Ascending aorta (tissue), 2 donors: ENCODE data around the gene IQCN. TPM values are rescaled to one million over a fixed set of nuclear protein-coding genes. Genes with fewer than 3 reads are reported as not detected.

Source experiments
- DNase-seq, 2 donors: peaks; one replicate each; pipeline ENCODE4 v3.0.0-alpha.2; 2019; ENCODE audit warnings: low spot score in 2 of 2
- H3K27ac ChIP-seq, 2 donors: fragments of 200-600 bp; sonication (generic); one replicate each; pipeline ENCODE4 v1.5.1; 2016 to 2017; ENCODE audit warnings: mild to moderate bottlenecking in 1 of 2
- H3K27me3 ChIP-seq: fragments of 200-600 bp; sonication (generic); one replicate; pipeline ENCODE4 v1.5.1; 2017
- H3K36me3 ChIP-seq, 2 donors: fragments of 200-600 bp; sonication (generic); one replicate each; pipeline ENCODE4 v1.5.1; 2016
- H3K4me1 ChIP-seq, 2 donors: fragments of 200-600 bp; sonication (generic); one replicate each; pipeline ENCODE4 v1.5.1; 2016 to 2017; ENCODE audit warnings: mild to moderate bottlenecking in 1 of 2
- H3K4me3 ChIP-seq, 2 donors: fragments of 200-600 bp; sonication (generic); one replicate each; pipeline ENCODE4 v1.5.1; 2016 to 2017; ENCODE audit warnings: mild to moderate bottlenecking in 1 of 2
- H3K9me3 ChIP-seq, 2 donors: fragments of 200-600 bp; sonication (generic); one replicate each; pipeline ENCODE4 v1.5.1; 2016
- intact Hi-C: fragments of 100-400 bp; cut with DNase I; formaldehyde crosslinking; loops from one replicate; pipeline ENCODE4 v1.15.1; 2023
- total RNA-seq: library from RNA; depleted of rRNA; stranded (reverse); fragments of >200 nt; gene quantifications from one replicate; pipeline ENCODE4 v1.1.0, GENCODE V29; 2016
- TF ChIP-seq, protein P1 (sequence below), 3 experiments: fragments of 200-600 bp in 2 of 3; fragments of 450-650 bp in 1 of 3; sonication (generic) in 2 of 3; IDR thresholded peaks; one replicate each; pipeline ENCODE4 v1.5.1; 2016 to 2019; ENCODE audit warnings: antibody characterized with exemption in 3 of 3, mild to moderate bottlenecking in 1 of 3, moderate library complexity in 1 of 3

IQCN gene
- total RNA-seq, 1 donor from 2014 or later: 51.2 TPM

GRCh38 chr19:18264137-18264854, 10.0 kb downstream of the IQCN start:
- H3K36me3 ChIP-seq: peaks cover 28 to 65% of the 10 kb centered on the region in 2 donors
- no peaks in the 10 kb centered on the region for H3K4me1 ChIP-seq
- TF ChIP-seq, protein P1, sequence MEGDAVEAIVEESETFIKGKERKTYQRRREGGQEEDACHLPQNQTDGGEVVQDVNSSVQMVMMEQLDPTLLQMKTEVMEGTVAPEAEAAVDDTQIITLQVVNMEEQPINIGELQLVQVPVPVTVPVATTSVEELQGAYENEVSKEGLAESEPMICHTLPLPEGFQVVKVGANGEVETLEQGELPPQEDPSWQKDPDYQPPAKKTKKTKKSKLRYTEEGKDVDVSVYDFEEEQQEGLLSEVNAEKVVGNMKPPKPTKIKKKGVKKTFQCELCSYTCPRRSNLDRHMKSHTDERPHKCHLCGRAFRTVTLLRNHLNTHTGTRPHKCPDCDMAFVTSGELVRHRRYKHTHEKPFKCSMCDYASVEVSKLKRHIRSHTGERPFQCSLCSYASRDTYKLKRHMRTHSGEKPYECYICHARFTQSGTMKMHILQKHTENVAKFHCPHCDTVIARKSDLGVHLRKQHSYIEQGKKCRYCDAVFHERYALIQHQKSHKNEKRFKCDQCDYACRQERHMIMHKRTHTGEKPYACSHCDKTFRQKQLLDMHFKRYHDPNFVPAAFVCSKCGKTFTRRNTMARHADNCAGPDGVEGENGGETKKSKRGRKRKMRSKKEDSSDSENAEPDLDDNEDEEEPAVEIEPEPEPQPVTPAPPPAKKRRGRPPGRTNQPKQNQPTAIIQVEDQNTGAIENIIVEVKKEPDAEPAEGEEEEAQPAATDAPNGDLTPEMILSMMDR (IDR thresholded peaks at IDR 0.05): no peak
- no peak for DNase-seq
- intact Hi-C loops: loop anchor here (5.0 kb wide), 1 partner anchor 138 kb away; no protein-coding TSS in a partner anchor
- no peak overlapping the region for H3K27ac ChIP-seq
- H3K9me3 ChIP-seq: no peaks in the 10 kb centered on the region
- H3K4me3 ChIP-seq: no peak overlapping the region
- H3K27me3 ChIP-seq: no peaks in the 10 kb centered on the region

- Histone ChIP-seq H3K36me3 (peaks cover 23 to 59% of the 10 kb centered on the region in 2 donors), H3K27ac (no peak overlapping the region), H3K4me1 (no peaks in the 10 kb centered on the region), H3K4me3 (no peak overlapping the region), H3K27me3 (no peaks in the 10 kb centered on the region), H3K9me3 (no peaks in the 10 kb centered on the region)
- intact Hi-C loops: loop anchor here (5.0 kb wide), 1 partner anchor 139 kb away; no protein-coding TSS in a partner anchor
- no peak for DNase-seq
- TF ChIP-seq, protein P1 (IDR thresholded peaks at IDR 0.05): no peak
These were observed 10.7 kb downstream of the IQCN start for GRCh38 chr19:18263324-18264136.

DNA sequence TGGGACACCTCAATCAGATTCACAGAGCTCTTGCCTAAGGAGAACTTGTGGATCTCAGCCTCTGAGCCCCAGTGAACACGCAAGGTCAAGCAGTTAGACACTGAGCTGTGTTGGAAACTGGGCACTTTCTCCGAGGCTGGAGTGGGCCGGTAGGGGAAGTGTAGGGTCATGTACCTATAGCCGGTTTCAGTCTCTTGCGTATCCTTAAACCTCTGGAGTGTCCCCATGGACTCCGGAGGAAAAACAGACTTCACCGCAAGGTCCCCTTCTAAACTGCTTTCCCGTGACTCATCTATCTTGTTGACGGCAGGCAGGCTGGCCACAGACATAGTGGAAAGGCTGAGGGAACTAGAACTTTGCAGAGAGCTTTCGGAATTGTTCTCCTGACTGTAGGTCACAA, 11.3 kb downstream of the IQCN start:
- TF ChIP-seq, protein P1 (IDR thresholded peaks at IDR 0.05): no peak
- H3K4me1 ChIP-seq: no peaks in the 10 kb centered on the region
- no peaks in the 10 kb centered on the region for H3K27me3 ChIP-seq
- DNase-seq: no peak
- no peak overlapping the region for H3K4me3 ChIP-seq
- H3K9me3 ChIP-seq: no peaks in the 10 kb centered on the region
- H3K27ac ChIP-seq: no peak overlapping the region
- intact Hi-C loops: loop anchor here (5.0 kb wide), 1 partner anchor 139 kb away; no protein-coding TSS in a partner anchor
- peaks cover 23 to 53% of the 10 kb centered on the region in 2 donors for H3K36me3 ChIP-seq

GRCh38 chr19:18262144-18262543, 12.1 kb downstream of the IQCN start:
- H3K27ac ChIP-seq: no peak overlapping the region
- intact Hi-C loops: loop anchor here (5.0 kb wide), 1 partner anchor 140 kb away; no protein-coding TSS in a partner anchor
- TF ChIP-seq, protein P1 (IDR thresholded peaks at IDR 0.05): no peak

GRCh38 chr19:18261474-18261873, 12.8 kb downstream of the IQCN start:
- peaks cover 13 to 53% of the 10 kb centered on the region in 2 donors for H3K36me3 ChIP-seq
- H3K4me3 ChIP-seq: no peak overlapping the region
- no peaks in the 10 kb centered on the region for H3K27me3 ChIP-seq
- H3K9me3 ChIP-seq: no peaks in the 10 kb centered on the region
- TF ChIP-seq, protein P1 (IDR thresholded peaks at IDR 0.05): no peak
- no peaks in the 10 kb centered on the region for H3K4me1 ChIP-seq
- H3K27ac ChIP-seq: no peak overlapping the region
- intact Hi-C loops: loop anchor here (5.0 kb wide), 1 partner anchor 141 kb away; no protein-coding TSS in a partner anchor
- DNase-seq: no peak

More at GRCh38 chr19:18262144-18262543, 12.1 kb downstream of the IQCN start:
- no peak for DNase-seq
- no peaks in the 10 kb centered on the region for H3K9me3 ChIP-seq
- no peaks in the 10 kb centered on the region for H3K4me1 ChIP-seq
- H3K36me3 ChIP-seq: peaks cover 20 to 55% of the 10 kb centered on the region in 2 donors
- no peak overlapping the region for H3K4me3 ChIP-seq
- H3K27me3 ChIP-seq: no peaks in the 10 kb centered on the region
